Tibial artery (tissue), 4 donors: ENCODE data around the gene CLIP3.

Source experiments
- DNase-seq, 2 donors: peaks; one replicate each; pipeline ENCODE4 v3.0.0-alpha.2; 2019
- H3K27ac ChIP-seq, 2 donors: fragments of 200-600 bp; sonication (generic) in 1 of 2; 1 replicate in 1 of 2; 2 replicates in 1 of 2; pipeline ENCODE4 v1.5.1; 2018 to 2019; ENCODE audit warnings: mild to moderate bottlenecking in 1 of 2
- H3K27me3 ChIP-seq, 2 donors: fragments of 200-600 bp; sonication (generic) in 1 of 2; one replicate each; pipeline versions ENCODE4 v1.5.1 to v1.6.0; 2016 to 2019
- H3K36me3 ChIP-seq, 3 donors: fragments of 200-600 bp; sonication (generic) in 2 of 3; one replicate each; pipeline ENCODE4 v1.5.1; 2016 to 2019; ENCODE audit warnings: mild to moderate bottlenecking in 2 of 3
- H3K4me1 ChIP-seq, 4 donors: fragments of 200-600 bp; sonication (generic) in 2 of 4; 1 replicate in 3 of 4; 2 replicates in 1 of 4; pipeline ENCODE4 v1.5.1; 2016 to 2019
- H3K4me3 ChIP-seq, 2 donors: fragments of 200-600 bp; sonication (generic) in 1 of 2; 1 replicate in 1 of 2; 2 replicates in 1 of 2; pipeline ENCODE4 v1.5.1; 2018 to 2019; ENCODE audit warnings: mild to moderate bottlenecking in 2 of 2
- H3K9me3 ChIP-seq, 3 donors: fragments of 200-600 bp; sonication (generic) in 1 of 3; one replicate each; pipeline ENCODE4 v1.5.1; 2016 to 2019
- intact Hi-C: fragments of 100-400 bp; cut with DNase I; formaldehyde crosslinking; loops from one replicate; pipeline ENCODE4 v1.15.0; 2023; ENCODE audit warnings: low total_unique reads
- TF ChIP-seq, protein P1 (sequence below), 2 experiments: fragments of 200-600 bp in 1 of 2; fragments of 450-650 bp in 1 of 2; IDR thresholded peaks; one replicate each; pipeline ENCODE4 v1.5.1; 2017 to 2019; ENCODE audit warnings: antibody characterized with exemption in 2 of 2, mild to moderate bottlenecking in 1 of 2, moderate library complexity in 1 of 2

The CLIP3 gene

DNA sequence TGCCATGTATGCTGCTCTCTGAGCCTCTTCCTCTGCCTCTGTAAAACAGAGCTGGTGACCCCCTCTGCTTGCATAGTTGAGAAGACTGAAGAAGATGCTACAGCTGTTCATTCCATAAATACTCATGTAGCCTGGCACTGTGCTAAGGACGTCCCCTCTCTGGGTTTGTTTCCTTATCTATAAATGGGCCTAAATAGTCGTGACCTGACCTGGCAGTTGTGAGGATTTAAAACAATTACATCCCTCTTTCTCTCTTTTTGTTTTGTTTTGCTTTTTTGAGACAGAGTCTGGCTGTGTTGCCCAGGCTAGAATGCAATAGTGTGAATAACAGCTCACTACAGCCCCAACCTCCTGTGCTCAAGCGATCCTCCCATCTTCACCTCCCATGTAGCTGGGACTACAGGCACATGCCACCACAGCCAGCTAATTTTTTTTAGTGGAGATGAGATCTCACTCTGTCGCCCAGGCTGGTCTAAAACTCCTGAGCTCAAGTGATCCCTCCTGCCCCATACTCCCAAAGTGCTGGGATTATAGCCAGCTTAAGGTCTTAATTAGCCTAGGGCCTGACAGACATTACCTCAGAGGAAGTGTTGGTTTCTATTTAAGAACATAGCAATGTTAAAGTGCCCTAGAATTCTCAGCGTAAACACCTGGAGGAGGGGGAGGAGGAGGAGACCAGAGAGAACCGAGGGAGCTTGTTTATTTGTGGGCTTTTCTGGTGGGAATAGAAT lies 26.7 kb upstream of the CLIP3 start:
- Histone ChIP-seq H3K4me1 (peaks cover 0 to 9% (median 7%) of the 10 kb centered on the region in 4 donors), H3K4me3 (no peak overlapping the region), H3K27me3 (no peaks in the 10 kb centered on the region), H3K9me3 (no peaks in the 10 kb centered on the region), H3K36me3 (no peaks in the 10 kb centered on the region), H3K27ac (no peak overlapping the region)
- intact Hi-C loops, result loop anchor here (5.0 kb wide), 2 partner anchors 42 to 58 kb away; partner anchors contain the start of gene TBCB
- TF ChIP-seq, protein P1, sequence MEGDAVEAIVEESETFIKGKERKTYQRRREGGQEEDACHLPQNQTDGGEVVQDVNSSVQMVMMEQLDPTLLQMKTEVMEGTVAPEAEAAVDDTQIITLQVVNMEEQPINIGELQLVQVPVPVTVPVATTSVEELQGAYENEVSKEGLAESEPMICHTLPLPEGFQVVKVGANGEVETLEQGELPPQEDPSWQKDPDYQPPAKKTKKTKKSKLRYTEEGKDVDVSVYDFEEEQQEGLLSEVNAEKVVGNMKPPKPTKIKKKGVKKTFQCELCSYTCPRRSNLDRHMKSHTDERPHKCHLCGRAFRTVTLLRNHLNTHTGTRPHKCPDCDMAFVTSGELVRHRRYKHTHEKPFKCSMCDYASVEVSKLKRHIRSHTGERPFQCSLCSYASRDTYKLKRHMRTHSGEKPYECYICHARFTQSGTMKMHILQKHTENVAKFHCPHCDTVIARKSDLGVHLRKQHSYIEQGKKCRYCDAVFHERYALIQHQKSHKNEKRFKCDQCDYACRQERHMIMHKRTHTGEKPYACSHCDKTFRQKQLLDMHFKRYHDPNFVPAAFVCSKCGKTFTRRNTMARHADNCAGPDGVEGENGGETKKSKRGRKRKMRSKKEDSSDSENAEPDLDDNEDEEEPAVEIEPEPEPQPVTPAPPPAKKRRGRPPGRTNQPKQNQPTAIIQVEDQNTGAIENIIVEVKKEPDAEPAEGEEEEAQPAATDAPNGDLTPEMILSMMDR (IDR thresholded peaks at IDR 0.05), result no peak
- no peak for DNase-seq

DNA sequence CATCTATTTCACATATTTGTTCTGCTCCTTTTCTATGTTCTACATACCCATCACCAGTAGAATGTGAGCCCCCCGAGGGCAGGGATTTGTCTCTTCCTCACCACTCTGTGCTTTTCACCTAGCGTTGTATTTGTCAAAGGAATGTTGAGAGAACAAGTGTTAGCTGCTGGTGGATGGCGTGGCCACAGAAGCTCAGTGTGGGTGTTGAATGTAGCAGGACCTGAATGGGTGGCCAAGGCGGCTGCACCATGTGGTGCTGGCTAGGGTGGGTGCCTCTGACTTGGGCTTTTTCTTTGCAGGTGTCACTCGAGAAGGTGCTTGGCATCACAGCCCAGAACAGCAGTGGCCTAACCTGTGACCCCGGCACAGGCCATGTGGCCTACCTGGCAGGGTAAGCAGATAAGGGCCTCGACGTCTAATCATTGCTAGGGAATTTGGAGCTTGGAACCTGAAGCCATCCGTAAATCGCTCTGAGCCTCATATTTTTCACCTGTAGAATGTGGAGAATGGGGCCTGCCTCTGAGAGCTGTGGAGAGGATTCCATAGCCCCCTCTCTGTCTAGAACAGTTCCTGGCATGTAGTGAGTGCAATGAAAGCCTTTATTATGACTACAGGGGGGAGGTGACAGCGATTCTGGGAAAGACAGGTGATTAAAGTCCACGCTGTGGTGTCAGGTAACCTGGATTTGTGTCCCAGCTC lies 26.0 kb upstream of the CLIP3 start:
- no peaks in the 10 kb centered on the region for H3K36me3 ChIP-seq
- DNase-seq, result no peak
- H3K27me3 ChIP-seq, result no peaks in the 10 kb centered on the region
- intact Hi-C loops, result loop anchor here (5.0 kb wide), 2 partner anchors 41 to 59 kb away; partner anchors contain the start of gene TBCB
- TF ChIP-seq, protein P1 (IDR thresholded peaks at IDR 0.05), result no peak
- no peaks in the 10 kb centered on the region for H3K9me3 ChIP-seq
- no peak overlapping the region for H3K4me3 ChIP-seq
- H3K4me1 ChIP-seq, result peaks cover 0 to 9% (median 7%) of the 10 kb centered on the region in 4 donors
- no peak overlapping the region for H3K27ac ChIP-seq

DNA sequence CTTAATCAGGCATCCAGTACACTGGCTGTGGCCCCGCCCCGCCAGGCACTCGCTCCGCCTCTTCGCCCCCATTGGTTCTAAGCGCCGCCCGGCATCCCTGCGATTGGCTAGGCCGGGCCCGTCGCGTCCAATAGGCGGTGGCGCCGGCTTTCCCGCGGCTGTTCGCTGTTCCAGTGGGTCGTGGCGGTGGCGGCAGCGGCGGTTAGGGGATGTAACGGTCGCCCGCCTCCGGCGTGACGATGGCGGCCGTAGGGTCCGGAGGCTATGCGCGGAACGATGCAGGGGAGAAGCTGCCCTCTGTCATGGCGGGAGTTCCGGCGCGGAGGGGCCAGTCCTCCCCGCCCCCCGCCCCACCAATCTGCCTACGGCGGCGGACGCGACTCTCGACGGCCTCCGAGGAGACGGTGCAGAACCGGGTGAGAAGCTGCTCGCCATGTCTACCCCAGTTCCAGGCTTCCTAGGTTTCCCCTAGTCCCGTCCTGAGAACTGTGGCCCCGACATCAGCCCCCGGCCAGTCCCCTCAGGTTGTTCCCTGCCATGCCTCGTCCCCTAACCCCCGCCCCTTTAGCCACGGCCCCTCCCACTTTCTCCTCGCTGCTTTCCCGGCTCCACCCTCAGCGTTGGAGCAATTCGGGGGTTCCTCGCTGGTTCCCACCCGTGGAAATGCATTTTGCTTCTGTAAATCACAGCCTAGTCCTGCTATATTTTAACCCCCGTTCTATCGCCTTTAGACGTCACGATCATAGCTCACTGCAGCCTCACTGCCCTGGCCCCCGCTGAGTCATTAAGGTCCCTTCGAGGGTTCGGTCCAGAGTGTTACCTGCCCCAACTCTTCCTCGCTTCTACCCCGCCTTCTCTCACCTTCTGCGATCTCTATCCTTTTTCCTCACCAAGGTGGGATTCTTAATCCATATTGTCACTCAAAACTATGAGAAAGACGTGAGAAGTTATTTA lies 22.3 kb upstream of the CLIP3 start, which contains the start of gene WDR62:
WDR62 (plus strand) TSS at position 165 of the 954 bp plus-strand sequence; CDS start at position 240, 75 bp downstream.
- H3K4me1 ChIP-seq, result peaks cover 0 to 14% (median 8%) of the 10 kb centered on the region in 4 donors
- intact Hi-C loops, result loop anchor here (2.0 to 5.0 kb wide), 3 partner anchors 38 to 62 kb away; partner anchors contain the start of genes SDHAF1 and TBCB
- peak; percentile 91 to 95 for DNase-seq

DNA sequence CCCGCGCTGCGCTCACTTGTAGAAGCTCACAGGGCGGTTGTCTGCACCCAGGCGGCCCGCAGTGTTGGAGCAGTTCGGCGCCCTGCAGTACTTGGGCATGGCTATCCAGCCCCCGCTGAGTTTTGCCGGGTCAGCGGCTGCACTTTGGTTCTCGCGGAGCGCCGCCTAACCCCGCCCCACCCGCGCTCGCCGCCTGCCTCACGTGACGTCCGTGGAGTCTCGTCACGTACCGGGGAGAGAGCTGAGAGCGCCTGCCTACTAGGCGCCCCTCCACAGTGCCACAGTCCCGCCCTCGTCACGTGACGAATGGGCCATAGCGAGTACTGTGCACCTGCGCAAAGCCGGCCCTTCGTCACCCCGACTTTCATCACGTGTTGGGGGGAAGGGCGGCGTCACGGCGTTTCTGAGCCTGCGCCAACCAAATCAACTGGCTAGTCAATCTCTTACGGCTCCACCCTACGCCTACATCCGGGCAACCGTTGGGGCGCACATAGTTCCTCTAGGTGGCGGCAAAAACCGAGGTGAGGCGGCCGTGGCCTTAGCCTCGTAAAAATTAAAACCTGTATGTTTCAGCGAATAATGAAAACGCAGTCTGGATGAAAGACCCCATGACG lies 21.6 kb upstream of the CLIP3 start, which contains the start of gene THAP8:
THAP8 (minus strand) TSS at position 167 of the 614 bp plus-strand sequence; CDS start at position 99, 68 bp downstream.
- intact Hi-C loops, result loop anchor here (2.0 kb wide), 1 partner anchor 59 kb away; the partner anchor contains the start of gene SDHAF1
- Histone ChIP-seq H3K27me3 (no peaks in the 10 kb centered on the region), H3K4me3 (peak within 1 kb of the TSS; percentile 56 to 67), H3K36me3 (no peaks in the 10 kb centered on the region), H3K9me3 (no peaks in the 10 kb centered on the region), H3K4me1 (peaks cover 0 to 14% (median 8%) of the 10 kb centered on the region in 4 donors), H3K27ac (peak within 1 kb of the TSS; percentile 84 to 85)
- peak; percentile 100 for DNase-seq
- TF ChIP-seq, protein P1 (IDR thresholded peaks at IDR 0.05), result peak; percentile 62 to 64

More for the DNA sequence above, 22.3 kb upstream of the CLIP3 start, which contains the start of gene WDR62:
- Histone ChIP-seq H3K4me3 (peak within 1 kb of the TSS; percentile 56 to 67), H3K27ac (peak within 1 kb of the TSS; percentile 84 to 85), H3K36me3 (no peaks in the 10 kb centered on the region), H3K9me3 (no peaks in the 10 kb centered on the region), H3K27me3 (no peaks in the 10 kb centered on the region)
- TF ChIP-seq, protein P1 (IDR thresholded peaks at IDR 0.05), result no peak
